GM12865 (cell line): ENCODE measurements around the gene CFAP58.

Experiments
- DNase-seq: peaks from one replicate; pipeline ENCODE4 v3.0.0; 2010; ENCODE audit warnings: low read depth
- H3K4me3 ChIP-seq: 2 replicates; pipeline ENCODE4 v1.5.1; 2011; ENCODE audit warnings: mild to moderate bottlenecking, low read depth, low read length, control low read depth
- TF ChIP-seq, protein P1 (sequence below): IDR thresholded peaks from 2 replicates; pipeline ENCODE4 v1.5.1; 2011; ENCODE audit warnings: low read length, control low read depth, low read depth, inconsistent platforms; ENCODE audit not compliant: insufficient read depth; ENCODE audit errors: missing control alignments

The CFAP58 gene

GRCh38 chr10:104483582-104483981 is 129.9 kb downstream of the CFAP58 start:
- TF ChIP-seq, protein P1, sequence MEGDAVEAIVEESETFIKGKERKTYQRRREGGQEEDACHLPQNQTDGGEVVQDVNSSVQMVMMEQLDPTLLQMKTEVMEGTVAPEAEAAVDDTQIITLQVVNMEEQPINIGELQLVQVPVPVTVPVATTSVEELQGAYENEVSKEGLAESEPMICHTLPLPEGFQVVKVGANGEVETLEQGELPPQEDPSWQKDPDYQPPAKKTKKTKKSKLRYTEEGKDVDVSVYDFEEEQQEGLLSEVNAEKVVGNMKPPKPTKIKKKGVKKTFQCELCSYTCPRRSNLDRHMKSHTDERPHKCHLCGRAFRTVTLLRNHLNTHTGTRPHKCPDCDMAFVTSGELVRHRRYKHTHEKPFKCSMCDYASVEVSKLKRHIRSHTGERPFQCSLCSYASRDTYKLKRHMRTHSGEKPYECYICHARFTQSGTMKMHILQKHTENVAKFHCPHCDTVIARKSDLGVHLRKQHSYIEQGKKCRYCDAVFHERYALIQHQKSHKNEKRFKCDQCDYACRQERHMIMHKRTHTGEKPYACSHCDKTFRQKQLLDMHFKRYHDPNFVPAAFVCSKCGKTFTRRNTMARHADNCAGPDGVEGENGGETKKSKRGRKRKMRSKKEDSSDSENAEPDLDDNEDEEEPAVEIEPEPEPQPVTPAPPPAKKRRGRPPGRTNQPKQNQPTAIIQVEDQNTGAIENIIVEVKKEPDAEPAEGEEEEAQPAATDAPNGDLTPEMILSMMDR = no peak
- DNase-seq = peak; percentile 7
- H3K4me3 ChIP-seq = no peak overlapping the region

DNA sequence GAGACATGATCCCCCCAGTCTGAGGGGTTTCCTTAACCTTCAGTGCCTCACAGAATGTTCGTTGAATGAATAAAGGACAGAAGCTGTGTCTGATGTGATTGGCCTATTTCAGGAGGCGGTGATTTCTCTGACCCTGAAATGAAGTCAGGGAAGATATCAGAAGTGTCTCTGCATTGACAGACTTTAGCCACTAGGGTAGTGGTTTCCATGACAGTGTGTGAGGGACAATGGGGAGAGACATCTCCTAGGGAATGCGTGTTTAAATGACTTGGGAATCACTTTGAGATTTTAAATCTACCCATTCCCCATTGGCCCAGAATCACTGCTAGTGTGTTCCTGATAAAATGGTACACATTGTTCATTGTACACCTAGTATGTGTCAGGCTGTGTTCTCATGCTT is 132.0 kb downstream of the CFAP58 start:
- TF ChIP-seq, protein P1 = peak; percentile 29
- no peak for DNase-seq
- H3K4me3 ChIP-seq = no peak overlapping the region

DNA sequence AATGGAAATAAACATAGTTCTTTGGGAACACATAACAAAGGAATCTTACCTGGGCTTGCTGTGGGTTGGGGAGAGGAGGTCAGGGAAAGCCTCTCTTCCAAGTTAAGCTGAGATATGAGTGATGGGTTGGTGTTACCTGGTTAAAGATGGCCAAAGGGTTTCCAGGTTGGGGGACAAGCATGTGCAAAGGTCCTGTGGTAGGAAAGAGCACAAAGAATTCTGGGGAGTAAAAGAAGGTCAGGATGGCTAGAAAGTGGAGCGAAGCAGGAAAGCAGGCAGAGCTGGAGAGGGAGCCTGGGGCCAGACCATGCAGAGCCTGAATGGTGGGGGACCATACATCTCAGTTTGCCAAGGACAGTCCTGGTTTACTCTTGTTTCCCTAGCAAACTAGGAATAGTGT is 133.2 kb downstream of the CFAP58 start:
- DNase-seq = no peak
- TF ChIP-seq, protein P1 = no peak
- H3K4me3 ChIP-seq = no peak overlapping the region

- no peak for DNase-seq
- no peak overlapping the region for H3K4me3 ChIP-seq
- TF ChIP-seq, protein P1 = no peak
Observed at GRCh38 chr10:104487794-104488438, 134.3 kb downstream of the CFAP58 start.

GRCh38 chr10:104488439-104488832 is 134.8 kb downstream of the CFAP58 start:
- TF ChIP-seq, protein P1 = no peak
- DNase-seq = no peak
- H3K4me3 ChIP-seq = no peak overlapping the region

DNA sequence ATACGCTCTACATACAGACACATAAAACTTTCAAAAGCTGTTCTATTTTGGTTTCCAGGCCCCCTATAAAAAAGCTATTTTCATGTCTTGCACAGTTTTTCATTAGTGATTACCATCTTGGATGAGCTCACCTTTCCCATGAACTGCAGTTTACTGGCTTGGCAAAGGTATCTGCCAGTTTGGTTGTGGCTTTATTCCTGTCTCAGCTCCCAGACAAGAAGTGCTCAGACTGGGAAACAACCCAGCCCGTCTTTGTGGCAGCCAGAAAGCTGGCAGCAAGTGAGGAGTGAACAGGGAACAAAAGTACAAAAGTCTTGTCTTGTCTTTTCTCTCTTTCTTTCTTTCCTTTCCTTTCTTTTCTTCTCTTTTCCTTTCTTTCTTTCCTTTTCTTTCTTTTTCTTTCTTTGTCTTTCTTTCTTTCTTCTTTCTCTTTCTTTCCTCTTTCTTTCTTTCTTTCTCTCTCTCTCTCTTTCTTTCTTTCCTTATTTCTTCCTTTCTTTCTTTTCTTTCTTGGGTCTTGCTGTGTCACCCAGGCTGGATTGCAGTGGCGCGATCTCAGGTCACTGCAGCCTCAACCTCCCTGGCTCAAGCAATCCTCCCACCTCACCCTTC is 138.8 kb downstream of the CFAP58 start:
- DNase-seq = no peak
- H3K4me3 ChIP-seq = no peak overlapping the region
- TF ChIP-seq, protein P1 = no peak
